ENCODE measurements around the gene CCP110.

CCP110 gene

DNA sequence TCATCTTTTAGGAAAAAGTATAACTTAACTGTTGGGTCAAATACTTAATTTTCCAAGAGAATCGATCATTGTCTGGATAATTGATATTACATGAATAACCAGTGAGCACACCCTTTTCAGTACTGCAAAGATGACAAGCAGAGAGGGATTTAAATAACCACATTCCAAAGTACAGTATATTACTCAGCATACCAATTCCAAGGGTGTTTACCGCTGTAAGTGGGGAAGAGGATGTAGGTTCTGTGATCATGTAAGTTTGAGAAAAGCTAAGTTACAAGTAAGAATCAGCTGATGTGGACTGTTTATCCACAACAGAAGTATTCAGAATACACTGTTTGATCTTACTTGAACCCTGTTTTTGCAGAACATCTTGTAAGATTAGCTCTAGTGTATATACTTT lies 8.0 kb upstream of the CCP110 start:
- no peaks in the 10 kb centered on the region for H3K36me3 ChIP-seq (ENCODE audit: control insufficient read depth, insufficient read depth, low read length)
- peaks cover 13% of the 10 kb centered on the region for H3K4me1 ChIP-seq (ENCODE audit: control insufficient read depth, insufficient read depth, low read length)
- no peaks in the 10 kb centered on the region for H3K9me3 ChIP-seq (ENCODE audit: control insufficient read depth, low read length)
- no peak overlapping the region for H3K4me3 ChIP-seq (ENCODE audit: low read length)
- no peaks in the 10 kb centered on the region for H3K27me3 ChIP-seq (ENCODE audit: control insufficient read depth, insufficient read depth, low read length)
- H3K9ac ChIP-seq (ENCODE audit: low read length): peak overlapping the region; percentile 6

DNA sequence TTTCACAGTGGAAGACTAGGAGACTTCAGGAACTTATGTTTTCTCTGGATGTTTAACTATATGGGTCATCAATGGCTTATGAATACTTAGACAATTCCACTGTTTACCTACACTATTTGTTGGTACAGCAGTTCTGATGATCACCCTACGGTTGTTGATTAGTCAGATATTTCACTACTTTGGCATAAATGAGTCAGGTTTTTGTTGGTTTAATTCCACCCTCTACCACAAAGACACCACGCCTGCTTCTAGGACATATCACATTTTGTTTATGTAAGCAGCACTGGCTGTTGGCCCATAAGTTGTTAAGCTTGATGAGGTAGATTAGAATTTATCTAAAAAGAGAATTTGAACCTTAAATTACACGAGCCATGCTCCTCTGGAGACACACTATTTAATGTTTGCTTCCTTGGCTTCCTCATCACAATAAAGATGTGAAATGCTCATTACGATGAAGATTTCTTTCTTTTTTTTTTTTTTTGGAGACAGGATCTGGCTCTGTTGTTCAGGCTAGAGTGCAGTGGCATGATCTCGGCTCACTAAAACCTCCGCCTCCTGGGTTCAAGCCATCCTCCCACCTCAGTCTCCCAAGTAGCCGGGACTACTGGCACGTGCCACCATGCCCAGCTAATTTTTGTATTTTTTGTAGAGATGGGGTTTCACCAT lies 6.2 kb upstream of the CCP110 start:
- Histone ChIP-seq H3K27me3 (ENCODE audit: control insufficient read depth, insufficient read depth, low read length) (no peaks in the 10 kb centered on the region), H3K9me3 (ENCODE audit: control insufficient read depth, low read length) (no peaks in the 10 kb centered on the region), H3K9ac (ENCODE audit: low read length) (no peak overlapping the region), H3K4me3 (ENCODE audit: low read length) (no peak overlapping the region), H3K4me1 (ENCODE audit: control insufficient read depth, insufficient read depth, low read length) (peaks cover 19% of the 10 kb centered on the region), H3K36me3 (ENCODE audit: control insufficient read depth, insufficient read depth, low read length) (no peaks in the 10 kb centered on the region)

DNA sequence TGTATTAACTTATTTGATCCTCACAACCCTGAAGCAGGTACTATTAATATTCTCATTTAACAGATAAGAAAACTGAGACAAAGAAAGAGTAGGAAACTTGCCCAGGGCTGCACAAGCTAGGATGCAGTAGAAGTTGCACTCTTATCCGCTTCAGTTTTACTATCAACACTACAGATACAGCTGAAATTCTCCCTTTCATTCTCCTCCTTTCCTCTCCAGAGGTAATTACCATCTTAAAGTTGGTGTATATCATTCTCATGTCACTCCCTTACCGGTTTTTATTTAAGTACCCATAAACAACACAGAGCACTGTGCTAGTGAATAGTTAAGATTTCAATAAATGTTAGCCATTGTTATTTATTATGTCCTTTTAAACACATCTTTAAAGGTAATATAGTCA lies 5.4 kb upstream of the CCP110 start:
- no peaks in the 10 kb centered on the region for H3K9me3 ChIP-seq (ENCODE audit: control insufficient read depth, low read length)
- peaks cover 21% of the 10 kb centered on the region for H3K4me1 ChIP-seq (ENCODE audit: control insufficient read depth, insufficient read depth, low read length)
- no peaks in the 10 kb centered on the region for H3K36me3 ChIP-seq (ENCODE audit: control insufficient read depth, insufficient read depth, low read length)
- no peak overlapping the region for H3K4me3 ChIP-seq (ENCODE audit: low read length)
- H3K27me3 ChIP-seq (ENCODE audit: control insufficient read depth, insufficient read depth, low read length): no peaks in the 10 kb centered on the region
- no peak overlapping the region for H3K9ac ChIP-seq (ENCODE audit: low read length)

DNA sequence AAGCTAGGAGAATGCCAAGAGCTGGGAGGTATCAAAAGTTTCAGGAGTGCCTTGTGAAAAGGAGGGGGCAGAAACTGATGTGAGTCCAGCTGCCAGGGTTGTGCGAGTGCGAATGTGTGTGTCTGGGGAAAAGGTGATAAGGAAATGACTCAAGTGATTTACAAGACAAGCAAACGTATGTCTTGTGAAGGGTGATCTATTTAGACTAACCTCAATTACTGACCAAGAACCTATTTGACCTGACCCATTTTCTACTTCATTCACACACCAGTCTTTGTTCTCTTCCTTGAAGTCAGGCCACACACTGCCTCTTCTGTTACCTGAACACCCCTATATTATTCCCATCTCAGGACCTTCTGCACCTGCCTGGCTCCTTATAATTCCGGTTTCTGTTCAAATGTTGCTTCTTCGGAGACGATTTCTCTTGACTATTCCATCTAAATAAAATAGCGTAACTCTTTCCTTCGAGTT lies 2.8 kb upstream of the CCP110 start:
- Histone ChIP-seq H3K9ac (ENCODE audit: low read length) (peak overlapping the region; percentile 78), H3K9me3 (ENCODE audit: control insufficient read depth, low read length) (no peaks in the 10 kb centered on the region), H3K4me3 (ENCODE audit: low read length) (peak overlapping the region; percentile 43), H3K27me3 (ENCODE audit: control insufficient read depth, insufficient read depth, low read length) (no peaks in the 10 kb centered on the region), H3K36me3 (ENCODE audit: control insufficient read depth, insufficient read depth, low read length) (no peaks in the 10 kb centered on the region), H3K4me1 (ENCODE audit: control insufficient read depth, insufficient read depth, low read length) (peaks cover 12% of the 10 kb centered on the region)

DNA sequence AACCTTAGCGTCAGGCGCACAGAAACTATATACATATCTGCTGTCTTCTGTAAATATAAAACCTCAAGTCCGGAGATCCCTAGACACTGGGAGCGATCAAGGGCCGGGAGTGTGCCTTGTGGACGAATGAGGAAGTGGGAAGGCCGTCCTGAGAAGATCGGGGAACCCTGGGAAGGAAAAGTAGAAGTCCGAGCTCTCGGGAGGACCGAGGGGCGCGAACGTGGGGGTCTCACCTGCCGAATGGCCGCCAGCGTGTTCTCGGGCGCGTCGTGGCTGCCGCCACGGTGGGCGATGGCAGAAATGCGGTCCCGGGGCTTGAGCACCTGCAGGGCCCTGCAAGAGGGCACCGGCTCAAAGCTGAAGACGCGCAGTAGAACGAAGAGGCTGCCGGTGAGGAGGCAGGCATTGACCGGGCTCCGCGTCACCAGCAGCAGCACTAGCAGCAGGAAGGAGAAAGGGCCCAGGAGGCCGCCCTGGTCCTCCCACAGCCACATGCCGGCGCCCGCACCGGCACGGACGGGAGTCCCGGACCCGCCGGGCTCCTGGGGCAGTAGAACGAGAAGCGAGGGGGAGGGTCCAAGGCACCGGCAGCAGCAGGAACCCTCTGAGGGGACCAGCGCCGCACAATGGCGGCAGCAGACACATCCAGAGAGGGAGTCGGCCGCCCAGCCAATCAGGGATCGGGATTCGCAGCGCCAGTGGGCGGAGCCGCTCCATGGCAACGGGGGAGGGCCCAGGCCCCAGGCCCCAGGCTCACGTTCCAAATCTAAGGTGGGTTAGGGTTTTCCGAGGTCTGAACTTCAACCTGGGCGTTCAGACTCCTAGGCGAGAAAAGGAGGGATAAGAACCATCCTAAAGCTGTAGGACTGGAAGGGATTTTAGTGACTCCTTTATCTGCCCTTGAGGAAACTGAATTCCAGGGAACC lies 2.0 kb upstream of the CCP110 start, which contains the start of gene GDE1:
GDE1 (minus strand) TSS at position 628 of the 926 bp plus-strand sequence; CDS start at position 494, 134 bp downstream.
- Histone ChIP-seq H3K4me3 (ENCODE audit: low read length) (peak within 1 kb of the TSS; percentile 43), H3K27me3 (ENCODE audit: control insufficient read depth, insufficient read depth, low read length) (no peaks in the 10 kb centered on the region), H3K36me3 (ENCODE audit: control insufficient read depth, insufficient read depth, low read length) (no peaks in the 10 kb centered on the region), H3K4me1 (ENCODE audit: control insufficient read depth, insufficient read depth, low read length) (peaks cover 7% of the 10 kb centered on the region), H3K9me3 (ENCODE audit: control insufficient read depth, low read length) (no peaks in the 10 kb centered on the region), H3K9ac (ENCODE audit: low read length) (peak within 1 kb of the TSS; percentile 78)

DNA sequence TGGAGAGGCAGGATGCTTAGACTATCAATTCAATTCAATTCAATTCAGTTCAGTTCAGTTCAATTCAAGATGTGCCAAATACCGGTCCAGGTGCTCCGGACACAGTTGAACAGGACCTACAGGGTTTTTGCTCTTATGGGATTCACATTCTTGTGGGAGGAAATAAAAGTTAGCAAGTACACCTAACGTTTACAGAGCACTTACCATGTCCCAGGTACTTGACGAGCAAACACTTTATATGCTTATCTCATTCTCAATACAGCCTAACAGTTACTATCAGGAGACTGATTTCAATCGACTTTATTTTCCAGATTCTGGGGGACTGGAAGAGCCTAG lies 1.4 kb upstream of the CCP110 start:
- Histone ChIP-seq H3K9me3 (ENCODE audit: control insufficient read depth, low read length) (no peaks in the 10 kb centered on the region), H3K36me3 (ENCODE audit: control insufficient read depth, insufficient read depth, low read length) (no peaks in the 10 kb centered on the region), H3K4me1 (ENCODE audit: control insufficient read depth, insufficient read depth, low read length) (peaks cover 7% of the 10 kb centered on the region), H3K9ac (ENCODE audit: low read length) (peak overlapping the region; percentile 78), H3K27me3 (ENCODE audit: control insufficient read depth, insufficient read depth, low read length) (no peaks in the 10 kb centered on the region), H3K4me3 (ENCODE audit: low read length) (no peak overlapping the region)

DNA sequence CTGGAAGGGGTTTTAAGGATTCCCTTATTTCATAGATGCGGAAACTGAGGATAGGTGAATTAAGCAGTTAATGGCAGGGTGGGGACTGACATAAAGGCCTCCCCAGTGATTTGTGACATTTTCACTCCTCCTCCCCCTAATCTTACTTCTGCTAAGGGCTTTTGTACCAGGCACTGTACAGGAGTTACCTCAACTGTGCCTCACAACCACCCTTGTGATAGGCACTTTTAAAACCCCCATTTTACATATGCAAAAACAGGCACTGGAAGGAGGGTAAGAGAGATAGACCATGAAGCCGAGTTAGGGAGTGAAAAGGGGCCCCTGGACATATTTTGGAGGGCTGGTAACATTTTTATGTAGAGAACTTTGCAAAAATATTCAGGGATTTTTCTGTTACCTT lies 982 bp upstream of the CCP110 start:
- H3K4me1 ChIP-seq (ENCODE audit: control insufficient read depth, insufficient read depth, low read length): peaks cover 7% of the 10 kb centered on the region
- no peaks in the 10 kb centered on the region for H3K36me3 ChIP-seq (ENCODE audit: control insufficient read depth, insufficient read depth, low read length)
- no peaks in the 10 kb centered on the region for H3K9me3 ChIP-seq (ENCODE audit: control insufficient read depth, low read length)
- no peak overlapping the region for H3K4me3 ChIP-seq (ENCODE audit: low read length)
- no peak overlapping the region for H3K9ac ChIP-seq (ENCODE audit: low read length)
- no peaks in the 10 kb centered on the region for H3K27me3 ChIP-seq (ENCODE audit: control insufficient read depth, insufficient read depth, low read length)

DNA sequence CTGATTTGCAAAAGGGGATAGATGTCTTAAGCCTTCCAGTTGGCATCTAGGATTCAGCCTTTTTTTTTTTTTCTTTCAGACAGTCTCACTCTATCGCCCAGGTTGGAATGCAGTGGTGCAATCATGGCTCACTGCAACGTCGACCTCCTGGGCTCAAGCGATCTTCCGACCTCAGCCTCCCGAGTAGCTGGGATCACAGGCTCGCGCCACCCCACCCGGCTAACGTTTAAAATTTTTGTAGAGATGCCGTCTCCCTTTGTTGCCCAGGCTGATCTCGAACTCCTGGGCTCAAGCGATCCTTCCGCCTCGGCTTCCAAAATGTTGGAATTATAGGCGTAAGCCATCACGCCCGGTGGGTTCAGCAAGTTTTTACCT lies 571 bp upstream of the CCP110 start:
- Histone ChIP-seq H3K27me3 (ENCODE audit: control insufficient read depth, insufficient read depth, low read length) (no peaks in the 10 kb centered on the region), H3K9ac (ENCODE audit: low read length) (no peak overlapping the region), H3K4me1 (ENCODE audit: control insufficient read depth, insufficient read depth, low read length) (peaks cover 7% of the 10 kb centered on the region), H3K9me3 (ENCODE audit: control insufficient read depth, low read length) (no peaks in the 10 kb centered on the region), H3K4me3 (ENCODE audit: low read length) (no peak overlapping the region), H3K36me3 (ENCODE audit: control insufficient read depth, insufficient read depth, low read length) (no peaks in the 10 kb centered on the region)

DNA sequence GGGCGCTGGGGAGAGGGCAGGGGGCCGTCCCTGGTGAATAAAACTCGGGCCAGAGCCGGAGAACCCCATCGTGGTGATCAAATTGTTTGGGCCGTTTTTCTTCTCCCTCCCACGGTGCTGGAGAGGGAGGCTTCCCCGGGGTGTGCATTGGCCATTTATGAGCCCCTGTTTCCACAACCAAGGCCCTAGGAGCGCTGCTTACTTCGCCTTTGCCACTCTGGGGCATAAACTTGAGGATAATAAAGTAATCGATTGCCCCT lies 544 bp downstream of the CCP110 start:
- Histone ChIP-seq H3K27me3 (ENCODE audit: control insufficient read depth, insufficient read depth, low read length) (no peaks in the 10 kb centered on the region), H3K36me3 (ENCODE audit: control insufficient read depth, insufficient read depth, low read length) (no peaks in the 10 kb centered on the region), H3K9ac (ENCODE audit: low read length) (peak overlapping the region; percentile 66), H3K4me1 (ENCODE audit: control insufficient read depth, insufficient read depth, low read length) (peaks cover 7% of the 10 kb centered on the region), H3K4me3 (ENCODE audit: low read length) (peak overlapping the region; percentile 58), H3K9me3 (ENCODE audit: control insufficient read depth, low read length) (no peaks in the 10 kb centered on the region)

DNA sequence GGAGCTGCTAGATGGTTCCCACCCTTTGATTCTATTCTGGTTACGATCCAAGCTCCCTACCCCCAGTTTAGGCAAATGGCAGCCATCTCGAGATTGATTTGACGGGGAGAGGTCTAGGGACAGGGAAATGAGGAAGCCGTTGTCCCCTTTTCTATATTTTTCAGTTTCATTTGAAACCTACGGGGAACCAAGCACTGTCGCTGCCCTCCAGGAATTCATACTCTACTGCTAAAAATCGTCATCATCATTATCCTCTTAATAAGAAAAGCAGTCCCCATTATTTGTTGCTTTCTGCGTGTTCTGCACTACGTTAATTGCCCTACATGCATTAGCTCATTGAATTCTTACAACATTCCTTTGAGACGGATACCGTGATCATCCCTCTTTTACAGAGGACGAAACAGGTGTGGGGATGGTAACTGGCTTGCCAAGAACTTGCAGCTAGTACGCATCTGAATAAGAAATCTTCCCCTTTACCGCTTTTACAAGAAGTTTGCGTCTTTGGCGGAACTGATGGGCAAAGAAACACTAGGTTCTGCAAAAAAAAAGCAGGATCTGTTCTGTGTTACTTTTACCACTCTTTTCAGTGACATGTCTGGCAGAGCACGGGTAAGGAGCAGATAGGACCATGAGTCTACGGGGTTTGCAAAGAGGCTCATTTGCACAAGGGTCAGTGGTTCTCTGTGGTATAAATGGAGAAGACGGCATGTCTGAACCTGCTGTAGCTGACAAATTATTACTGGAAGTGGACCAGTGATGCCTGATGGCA lies 1.1 kb downstream of the CCP110 start:
- peaks cover 7% of the 10 kb centered on the region for H3K4me1 ChIP-seq (ENCODE audit: control insufficient read depth, insufficient read depth, low read length)
- H3K9me3 ChIP-seq (ENCODE audit: control insufficient read depth, low read length): no peaks in the 10 kb centered on the region
- no peaks in the 10 kb centered on the region for H3K36me3 ChIP-seq (ENCODE audit: control insufficient read depth, insufficient read depth, low read length)
- peak overlapping the region; percentile 58 for H3K4me3 ChIP-seq (ENCODE audit: low read length)
- peak overlapping the region; percentile 66 for H3K9ac ChIP-seq (ENCODE audit: low read length)
- no peaks in the 10 kb centered on the region for H3K27me3 ChIP-seq (ENCODE audit: control insufficient read depth, insufficient read depth, low read length)

DNA sequence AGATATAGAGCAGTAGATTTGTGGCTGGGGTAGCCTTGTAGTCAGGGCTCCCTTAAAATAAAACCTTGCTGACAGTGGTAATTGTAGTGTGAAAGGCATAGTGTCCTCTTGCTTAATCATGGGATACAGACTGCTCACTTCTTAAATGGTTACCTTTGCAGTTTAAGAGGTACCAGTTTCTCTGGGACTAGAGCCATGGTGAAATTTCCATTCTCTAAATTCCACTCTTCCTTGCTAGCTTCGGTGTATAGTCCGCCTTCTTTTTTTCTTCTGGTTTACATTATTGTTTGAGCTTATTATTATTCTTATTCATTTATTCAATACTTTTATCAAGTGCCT lies 1.6 kb downstream of the CCP110 start:
- no peak overlapping the region for H3K4me3 ChIP-seq (ENCODE audit: low read length)
- H3K36me3 ChIP-seq (ENCODE audit: control insufficient read depth, insufficient read depth, low read length): no peaks in the 10 kb centered on the region
- no peaks in the 10 kb centered on the region for H3K9me3 ChIP-seq (ENCODE audit: control insufficient read depth, low read length)
- no peaks in the 10 kb centered on the region for H3K27me3 ChIP-seq (ENCODE audit: control insufficient read depth, insufficient read depth, low read length)
- H3K4me1 ChIP-seq (ENCODE audit: control insufficient read depth, insufficient read depth, low read length): peaks cover 7% of the 10 kb centered on the region
- no peak overlapping the region for H3K9ac ChIP-seq (ENCODE audit: low read length)

DNA sequence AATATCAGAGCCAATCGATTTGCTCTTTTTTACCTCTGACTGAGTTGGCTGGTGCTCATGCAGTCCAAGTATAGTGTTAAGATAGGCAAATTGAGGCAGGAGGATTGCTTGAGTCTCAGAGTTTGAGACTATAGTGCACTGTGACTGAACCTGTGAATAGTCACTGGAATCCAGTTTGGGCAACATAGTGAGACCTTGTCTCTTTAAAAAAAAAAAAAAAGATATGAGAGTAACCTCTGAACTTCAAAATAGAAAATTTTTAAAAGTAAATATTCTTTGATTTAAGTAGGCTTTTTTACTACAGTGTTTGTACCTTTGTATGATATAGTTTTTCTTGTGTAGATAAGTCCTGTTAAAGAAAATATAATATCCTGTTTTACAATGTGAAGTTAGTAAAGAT lies 3.4 kb downstream of the CCP110 start:
- Histone ChIP-seq H3K27me3 (ENCODE audit: control insufficient read depth, insufficient read depth, low read length) (no peaks in the 10 kb centered on the region), H3K4me1 (ENCODE audit: control insufficient read depth, insufficient read depth, low read length) (peaks cover 5% of the 10 kb centered on the region), H3K9me3 (ENCODE audit: control insufficient read depth, low read length) (no peaks in the 10 kb centered on the region), H3K4me3 (ENCODE audit: low read length) (no peak overlapping the region), H3K9ac (ENCODE audit: low read length) (no peak overlapping the region), H3K36me3 (ENCODE audit: control insufficient read depth, insufficient read depth, low read length) (no peaks in the 10 kb centered on the region)

All from mucosa of stomach (tissue), 1 donor.